GM18951 (cell line): ENCODE results near the gene ARHGAP32.

Experiments
- POLR2A ChIP-seq: IDR thresholded peaks from 4 replicates; pipeline ENCODE4 v1.6.1; 2011; ENCODE audit warnings: mild to moderate bottlenecking; ENCODE audit not compliant: insufficient read length, insufficient read depth; ENCODE audit errors: extremely low read depth
- in situ Hi-C: fragments of 300-500 bp; cut with MboI; formaldehyde crosslinking; loops from one replicate; pipeline ENCODE4 v1.12.0; 2022; ENCODE audit warnings: low sequenced_read_pairs, mixed read lengths, inconsistent platforms; ENCODE audit not compliant: unreplicated experiment

The ARHGAP32 gene

DNA sequence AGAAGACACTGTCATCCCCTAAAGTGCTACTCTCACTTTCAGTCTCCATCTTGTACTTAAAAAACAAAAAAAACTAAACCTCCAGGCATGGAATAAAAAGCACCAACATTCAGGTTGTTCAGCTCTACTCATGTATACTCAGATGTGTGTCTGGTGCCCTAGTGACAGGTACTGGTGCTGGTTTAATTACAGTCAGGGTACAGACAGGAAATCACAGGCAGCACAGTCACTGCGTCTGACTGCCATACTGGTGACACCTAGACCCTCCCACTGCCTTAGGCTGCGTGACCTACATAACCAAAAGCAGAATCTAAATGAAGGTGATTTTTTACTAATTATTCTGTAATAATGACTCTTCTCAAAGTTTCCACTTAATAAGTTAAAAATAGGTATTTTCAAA lies at the start of gene ARHGAP32:
Gene ARHGAP32, minus strand, starts transcription at position 176 of the 400 bp plus-strand sequence. Its CDS starts 127 bp downstream, at position 49.
- in situ Hi-C loops, result no loop called here
- TF ChIP-seq POLR2A, result no peak

GRCh38 chr11:129239207-129239606 lies 47.1 kb upstream of the ARHGAP32 start:
- no peak for TF ChIP-seq POLR2A
- in situ Hi-C loops, result no loop called here

DNA sequence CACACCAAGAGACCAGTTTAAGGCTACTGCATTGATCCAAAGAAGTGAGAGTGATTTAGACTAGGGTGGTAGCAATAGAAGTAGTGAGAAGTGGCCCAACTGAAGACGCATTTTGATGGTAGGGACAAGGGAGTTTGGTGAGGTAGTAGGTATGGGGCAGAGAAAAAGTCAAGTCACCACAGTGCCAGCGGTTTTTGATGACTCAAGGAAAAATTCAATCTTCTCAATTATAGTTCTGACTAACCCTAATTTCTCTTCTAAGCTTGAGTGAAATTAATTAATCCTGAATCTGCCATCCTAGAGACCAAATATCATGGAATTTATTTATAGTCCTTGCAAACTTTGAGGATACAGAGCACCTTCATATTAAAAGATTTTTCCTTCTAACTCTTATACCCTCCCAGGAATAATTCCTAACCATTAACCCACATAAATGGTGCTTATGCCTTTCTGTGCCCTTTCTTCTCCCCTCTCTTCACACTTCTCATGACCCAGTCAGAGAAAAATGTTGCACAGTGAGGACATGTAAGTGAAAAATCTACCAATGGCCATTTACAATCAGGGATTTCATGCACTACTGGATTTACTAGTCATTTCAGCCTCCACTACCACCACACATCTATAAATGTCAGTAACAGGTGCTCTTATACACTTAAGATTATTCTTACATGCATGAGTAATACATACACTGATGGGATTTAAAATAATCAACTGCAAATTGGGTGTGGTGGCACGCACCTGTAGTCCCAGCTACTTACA lies 45.9 kb upstream of the ARHGAP32 start:
- no peak for TF ChIP-seq POLR2A
- in situ Hi-C loops, result no loop called here

DNA sequence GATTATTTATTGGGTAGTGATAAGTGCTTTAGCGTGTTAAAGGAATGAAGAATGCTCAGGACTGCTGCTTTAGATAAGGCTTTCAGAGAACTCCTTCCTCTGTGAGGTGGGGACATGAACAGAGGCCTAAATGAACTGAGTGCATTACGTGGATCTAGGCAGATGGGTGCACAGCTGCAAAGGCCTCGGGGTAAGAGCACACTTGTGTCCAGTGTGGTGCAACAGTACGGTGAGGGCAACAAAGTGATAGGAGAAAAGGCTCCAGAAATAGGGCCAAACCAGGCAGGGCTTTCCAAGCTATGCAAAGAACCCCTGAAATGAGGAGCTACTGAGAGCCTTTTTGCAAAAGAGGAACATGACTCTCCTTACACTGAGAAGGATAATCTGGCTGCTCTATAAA lies 45.3 kb upstream of the ARHGAP32 start:
- in situ Hi-C loops, result no loop called here
- no peak for TF ChIP-seq POLR2A

- in situ Hi-C loops, result no loop called here
- no peak for TF ChIP-seq POLR2A
Observed at GRCh38 chr11:129236850-129237249, 44.7 kb upstream of the ARHGAP32 start.

GRCh38 chr11:129234978-129235377 lies 42.9 kb upstream of the ARHGAP32 start:
- in situ Hi-C loops, result no loop called here
- no peak for TF ChIP-seq POLR2A

DNA sequence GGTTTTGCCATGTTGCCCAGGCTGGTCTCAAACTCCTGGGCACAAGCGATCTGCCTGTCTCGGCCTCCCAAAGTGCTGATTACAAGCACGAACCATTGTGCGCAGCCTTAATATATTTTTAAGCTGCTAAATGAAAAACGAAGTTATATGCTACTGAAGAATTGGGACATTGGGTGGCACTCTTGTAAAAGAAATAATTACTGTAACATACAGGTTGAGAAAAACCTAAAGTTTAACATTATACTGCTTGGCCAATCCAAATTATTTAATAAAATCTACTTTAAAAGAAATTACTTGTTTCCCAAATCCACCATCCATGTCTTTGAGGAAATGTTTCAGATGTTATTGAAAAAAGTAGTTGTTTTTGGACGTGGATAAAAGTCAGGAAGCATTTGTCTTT lies 37.9 kb upstream of the ARHGAP32 start:
- no peak for TF ChIP-seq POLR2A
- in situ Hi-C loops, result no loop called here

DNA sequence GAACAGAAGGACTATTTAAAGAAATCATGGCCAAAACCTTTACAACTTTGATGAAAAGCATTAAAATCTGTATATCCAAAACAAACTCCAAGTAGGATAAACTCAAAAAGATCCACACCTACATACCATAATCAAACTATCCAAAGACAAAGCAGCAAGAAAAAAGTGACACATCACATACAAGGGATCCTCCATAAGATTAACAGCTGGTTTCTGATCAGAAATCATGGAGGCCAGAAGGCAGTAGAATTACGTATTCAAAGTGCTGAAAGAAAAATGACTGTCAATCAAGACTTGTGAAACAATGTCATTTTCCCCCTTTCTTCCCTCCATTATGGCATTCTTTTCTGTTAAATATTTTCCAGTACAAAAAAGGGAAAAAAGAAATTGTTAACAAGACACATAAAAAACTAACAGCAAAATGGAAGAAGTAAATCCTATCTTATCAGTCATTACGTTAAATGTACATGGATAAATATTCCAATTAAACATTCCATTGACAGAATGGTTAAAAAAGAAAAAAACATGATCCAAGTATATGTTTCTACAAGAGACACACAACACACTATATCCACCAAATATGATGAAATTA lies 34.2 kb upstream of the ARHGAP32 start:
- in situ Hi-C loops, result no loop called here
- TF ChIP-seq POLR2A, result no peak

GRCh38 chr11:129225190-129225589 lies 33.1 kb upstream of the ARHGAP32 start:
- in situ Hi-C loops, result no loop called here
- no peak for TF ChIP-seq POLR2A

DNA sequence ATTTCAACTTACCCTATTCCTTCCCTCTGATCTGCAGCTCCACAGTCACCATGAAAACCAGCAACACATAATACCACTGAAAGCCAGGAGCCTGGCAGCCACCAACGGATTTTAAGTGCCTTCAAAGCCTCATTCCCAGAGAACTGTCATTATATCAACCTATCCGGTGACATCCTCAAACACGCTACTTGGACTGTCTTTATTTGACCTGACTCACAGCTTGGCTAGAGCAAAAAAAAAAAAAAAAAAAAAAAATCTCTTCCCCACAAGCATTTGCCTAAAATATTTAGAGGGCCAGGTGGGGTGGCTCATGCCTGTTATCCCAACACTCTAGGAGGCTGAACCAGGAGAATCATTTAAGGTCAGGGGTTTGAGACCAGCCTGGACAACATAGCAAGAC lies 32.4 kb upstream of the ARHGAP32 start:
- in situ Hi-C loops, result no loop called here
- TF ChIP-seq POLR2A, result no peak

DNA sequence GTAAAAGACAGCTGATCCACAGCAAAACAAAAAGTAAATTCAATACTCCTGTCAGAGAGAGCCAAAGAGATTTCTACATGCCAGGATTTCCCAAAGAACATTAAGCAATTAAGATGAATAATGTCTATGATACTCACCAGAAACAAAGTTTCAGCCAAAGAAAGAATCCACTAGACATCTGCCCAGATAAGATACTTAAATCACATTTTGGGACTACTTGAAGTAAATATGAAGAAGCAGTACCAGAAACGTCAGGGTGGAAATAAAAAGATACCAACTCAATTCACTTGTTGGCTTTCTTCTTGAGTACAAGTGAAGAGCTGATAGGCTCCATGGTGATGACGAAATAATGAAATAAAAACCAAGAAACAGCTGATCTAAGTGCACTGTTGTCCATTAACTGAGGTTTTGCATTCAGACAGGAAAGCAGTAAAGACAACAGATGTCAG lies 31.6 kb upstream of the ARHGAP32 start:
- in situ Hi-C loops, result no loop called here
- no peak for TF ChIP-seq POLR2A

DNA sequence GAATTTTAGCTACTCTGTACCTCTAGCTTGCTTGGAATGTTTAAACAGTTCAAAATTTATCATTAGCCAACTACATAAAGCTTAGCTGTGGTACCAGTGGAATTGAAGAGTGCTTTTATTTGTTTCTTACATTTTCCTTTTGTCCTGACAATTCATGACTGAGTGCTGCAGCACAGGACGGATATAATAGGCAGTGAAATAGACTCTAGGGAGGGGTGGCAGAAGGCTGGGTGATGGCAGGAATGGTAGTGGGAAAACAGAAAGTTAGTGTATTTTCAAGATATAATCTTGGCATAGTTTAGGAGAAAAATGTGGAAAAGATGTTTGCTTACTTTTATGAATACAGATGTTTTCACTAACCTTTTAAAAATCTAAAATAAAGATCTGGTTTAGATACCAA lies 31.1 kb upstream of the ARHGAP32 start:
- in situ Hi-C loops, result no loop called here
- TF ChIP-seq POLR2A, result no peak

DNA sequence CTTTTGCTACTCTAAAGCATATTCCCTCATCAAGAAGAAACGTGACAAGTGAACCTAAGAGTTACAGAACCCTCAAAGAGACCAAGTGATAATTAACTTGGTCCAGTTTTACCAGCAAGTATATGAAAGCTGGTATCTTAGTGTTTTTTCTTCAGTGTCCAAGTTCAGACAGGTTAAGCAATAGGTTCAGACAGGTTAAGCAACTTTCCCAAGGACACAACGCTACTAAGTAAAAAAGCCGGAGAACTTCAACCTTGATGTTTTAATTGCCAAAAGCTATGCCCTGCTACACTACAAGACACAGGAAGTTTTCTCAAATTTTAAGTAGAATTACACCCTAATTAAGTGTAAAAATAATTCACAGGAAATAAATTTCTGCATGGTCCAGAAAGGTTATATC lies 30.0 kb upstream of the ARHGAP32 start:
- in situ Hi-C loops, result no loop called here
- no peak for TF ChIP-seq POLR2A
